Ovary (tissue), 9 donors: ENCODE measurements around the gene EXT2. TPM values are rescaled to one million over a fixed set of nuclear protein-coding genes. Genes with fewer than 3 reads are reported as not detected.

Experiments
- DNase-seq, 5 donors: peaks; one replicate each; pipeline ENCODE4 v3.0.0-alpha.2; 2019 to 2020
- H3K27ac ChIP-seq, 2 donors: fragments of 200-600 bp; one replicate each; pipeline versions ENCODE4 v1.5.1 to v1.8.0; 2019 to 2022
- H3K27me3 ChIP-seq: fragments of 200-600 bp; one replicate; pipeline ENCODE4 v1.8.0; 2022
- H3K36me3 ChIP-seq: fragments of 200-600 bp; sonication (generic); one replicate; pipeline ENCODE4 v1.5.1; 2019
- H3K4me1 ChIP-seq: one replicate; pipeline ENCODE4 v1.8.1; 2013; ENCODE audit warnings: mild to moderate bottlenecking, moderate library complexity; ENCODE audit not compliant: insufficient read depth
- H3K4me3 ChIP-seq: fragments of 200-600 bp; sonication (generic); one replicate; pipeline ENCODE4 v1.5.1; 2017
- H3K9me3 ChIP-seq, 2 donors: fragments of 200-600 bp in 1 of 2; sonication (generic) in 1 of 2; one replicate each; pipeline versions ENCODE4 v1.5.1 to v1.8.1; 2013 to 2019; ENCODE audit warnings: mild to moderate bottlenecking in 1 of 2, moderate library complexity in 1 of 2
- EP300 ChIP-seq: sonication (generic); formaldehyde crosslinking; IDR thresholded peaks from one replicate; pipeline ENCODE4 v1.6.1; 2017; ENCODE audit warnings: antibody characterized with exemption
- POLR2A ChIP-seq: fragments of 450-650 bp; IDR thresholded peaks from one replicate; pipeline ENCODE4 v1.6.1; 2017; ENCODE audit warnings: antibody characterized with exemption, mild to moderate bottlenecking, moderate library complexity
- WGBS, 3 donors: extraction: QIAGEN DNeasy Blood & Tissue Kit in 1 of 3; methylation state at CpG; one replicate each; pipeline versions ENCODE4 v1.1.5 to v1.1.7; 2013 to 2017; 5-methylcytosine and 5-hydroxymethylcytosine counted together
- intact Hi-C, 4 donors: fragments of 100-400 bp; cut with DNase I; formaldehyde crosslinking; loops; one replicate each; pipeline versions ENCODE4 v1.11.0 to v1.15.1; 2022 to 2023
- polyA plus RNA-seq, 2 donors: library from polyadenylated mRNA; stranded (reverse); fragments of 200-250 nt in 1 of 2; fragments of 350-450 nt in 1 of 2; fragmentation: Illumina TruSeq in 1 of 2; extraction: RNeasy Lipid Tissue Mini Kit (QIAGEN cat#74804) in 1 of 2; gene quantifications; one replicate each; pipeline ENCODE4 v1.2.3, GENCODE V29; 2013 to 2014
- total RNA-seq, 7 donors: library from RNA; depleted of rRNA in 2 of 7; stranded (reverse); fragments of >200 nt in 2 of 7; fragmentation: NEBNext Ultra II Directional in 3 of 7; extraction: Animal tissue kit (Norgen Biotek cat#: 25700) in 3 of 7; gene quantifications; one replicate each; pipeline versions ENCODE4 v1.1.0 to v1.2.4, GENCODE V29; 2016 to 2023
- TF ChIP-seq, protein P1 (sequence below), 3 donors: fragments of 450-650 bp in 2 of 3; fragments of 200-600 bp in 1 of 3; IDR thresholded peaks; one replicate each; pipeline versions ENCODE4 v1.5.1 to v1.8.0; 2016 to 2022; ENCODE audit warnings: antibody characterized with exemption in 3 of 3, mild to moderate bottlenecking in 1 of 3
- donor health status: DM: no; HTN: no; CAD: no; lungs with moderate emphysema.
- donor health status: DM: no; HTN: no; CAD: no.
- donor health status: Bipolar disorder and iron deficiency.
- donor health status: DM: yes; HTN: yes; CAD: no.
- donor health status: DM: no; HTN: no; CAD: no.
- donor health status: DM: yes; HTN: yes; CAD: no.

EXT2 gene
- total and polyA plus RNA-seq, 9 donors: 38.0 to 88.8 (median 47.1) TPM

DNA sequence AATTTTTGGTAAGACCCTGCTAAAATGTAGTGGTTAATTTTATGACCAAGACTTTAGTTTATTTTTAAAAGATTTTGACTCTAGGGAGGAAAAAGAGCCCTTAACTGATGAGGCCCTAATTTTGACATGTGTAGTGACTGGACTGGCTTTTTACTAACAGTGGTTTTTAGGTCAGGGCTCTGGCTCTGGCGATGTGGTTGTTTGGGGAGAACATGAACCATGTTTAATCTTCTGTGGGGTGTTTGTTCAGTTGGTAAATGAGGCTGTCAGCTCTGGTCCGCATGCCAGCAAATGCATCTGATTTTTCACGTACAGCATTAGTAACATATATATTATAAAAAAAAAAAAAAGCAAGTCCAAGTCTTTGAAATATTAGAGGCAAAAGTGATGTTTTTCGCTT lies 104.3 kb downstream of the EXT2 start:
- intact Hi-C loops: no loop called here
- H3K36me3 ChIP-seq: no peaks in the 10 kb centered on the region

DNA sequence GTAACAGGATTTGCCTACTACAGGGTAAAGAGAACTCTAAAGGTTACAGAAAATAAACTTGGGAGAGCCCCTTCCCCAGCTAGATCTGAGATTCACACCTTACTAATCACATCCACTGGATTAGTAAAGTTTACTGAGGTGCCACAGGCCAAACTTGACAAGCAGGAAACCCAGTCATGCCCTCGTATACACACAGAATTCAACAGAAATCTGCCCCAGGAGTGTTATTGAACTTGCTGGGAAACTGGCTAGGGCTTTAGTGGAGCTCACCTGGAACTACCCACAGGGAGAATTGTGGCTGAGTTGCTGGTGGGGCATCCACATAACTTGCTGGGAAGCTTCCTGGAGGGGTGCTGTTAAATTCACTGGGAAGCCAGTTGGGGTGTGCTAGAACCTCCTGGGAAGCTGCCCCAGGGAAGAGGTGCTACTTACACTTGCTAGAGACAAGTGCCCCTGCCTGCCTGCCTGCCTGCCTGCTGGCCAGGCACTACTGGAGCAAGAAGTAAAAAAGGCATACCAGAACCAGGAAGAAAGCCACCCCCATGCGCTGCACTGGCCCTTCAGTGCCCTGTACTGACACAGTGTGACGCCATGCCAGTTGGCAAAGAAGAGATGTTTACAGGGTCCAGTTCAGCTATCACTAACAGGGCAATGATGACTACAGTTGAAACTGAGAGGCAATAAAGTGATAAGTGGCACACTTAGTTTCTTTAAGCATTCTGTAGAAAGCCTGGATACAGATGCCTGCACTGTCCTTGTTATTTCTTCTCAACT lies 108.0 kb downstream of the EXT2 start:
- Histone ChIP-seq H3K4me1 (no peaks in the 10 kb centered on the region), H3K36me3 (no peaks in the 10 kb centered on the region), H3K27ac (no peak overlapping the region), H3K27me3 (no peaks in the 10 kb centered on the region), H3K4me3 (no peak overlapping the region), H3K9me3 (no peaks in the 10 kb centered on the region)
- intact Hi-C loops: no loop called here
- 92 to 96% (median 95%) methylated on average over 3 of the region's 3 CpGs for WGBS, 3 donors
- no peak for DNase-seq
- no peak for TF ChIP-seq EP300
- no peak for TF ChIP-seq POLR2A
- TF ChIP-seq, protein P1, sequence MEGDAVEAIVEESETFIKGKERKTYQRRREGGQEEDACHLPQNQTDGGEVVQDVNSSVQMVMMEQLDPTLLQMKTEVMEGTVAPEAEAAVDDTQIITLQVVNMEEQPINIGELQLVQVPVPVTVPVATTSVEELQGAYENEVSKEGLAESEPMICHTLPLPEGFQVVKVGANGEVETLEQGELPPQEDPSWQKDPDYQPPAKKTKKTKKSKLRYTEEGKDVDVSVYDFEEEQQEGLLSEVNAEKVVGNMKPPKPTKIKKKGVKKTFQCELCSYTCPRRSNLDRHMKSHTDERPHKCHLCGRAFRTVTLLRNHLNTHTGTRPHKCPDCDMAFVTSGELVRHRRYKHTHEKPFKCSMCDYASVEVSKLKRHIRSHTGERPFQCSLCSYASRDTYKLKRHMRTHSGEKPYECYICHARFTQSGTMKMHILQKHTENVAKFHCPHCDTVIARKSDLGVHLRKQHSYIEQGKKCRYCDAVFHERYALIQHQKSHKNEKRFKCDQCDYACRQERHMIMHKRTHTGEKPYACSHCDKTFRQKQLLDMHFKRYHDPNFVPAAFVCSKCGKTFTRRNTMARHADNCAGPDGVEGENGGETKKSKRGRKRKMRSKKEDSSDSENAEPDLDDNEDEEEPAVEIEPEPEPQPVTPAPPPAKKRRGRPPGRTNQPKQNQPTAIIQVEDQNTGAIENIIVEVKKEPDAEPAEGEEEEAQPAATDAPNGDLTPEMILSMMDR (IDR thresholded peaks at IDR 0.05): no peak

More for the DNA sequence above, 104.3 kb downstream of the EXT2 start:
- Histone ChIP-seq H3K27ac (no peak overlapping the region), H3K27me3 (no peaks in the 10 kb centered on the region), H3K9me3 (no peaks in the 10 kb centered on the region), H3K4me1 (peaks cover 1% of the 10 kb centered on the region), H3K4me3 (no peak overlapping the region)
- TF ChIP-seq POLR2A (no peak), EP300 (no peak)
- TF ChIP-seq, protein P1 (IDR thresholded peaks at IDR 0.05): no peak
- DNase-seq: no peak
- WGBS, 3 donors: 73 to 83% (median 75%) methylated on average over 4 of the region's 4 CpGs

DNA sequence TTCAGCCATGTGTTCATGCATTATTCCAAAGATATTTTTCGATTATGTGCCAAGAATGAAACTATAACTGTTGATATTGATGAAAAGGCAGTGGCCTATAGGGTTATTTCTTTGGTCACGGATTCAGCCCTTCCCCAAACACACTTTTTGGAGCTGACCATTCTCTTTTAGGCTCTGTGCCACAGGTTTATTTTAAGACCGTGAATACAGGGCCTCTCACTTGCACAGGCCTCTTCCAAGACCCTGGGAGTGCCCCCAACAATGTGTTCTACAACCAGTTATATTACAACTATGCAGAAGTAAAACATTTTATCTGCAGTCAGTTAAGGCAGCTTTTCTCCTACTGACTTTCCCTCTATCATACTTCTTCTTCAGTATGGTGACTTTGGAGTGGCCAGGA lies 109.9 kb downstream of the EXT2 start:
- intact Hi-C loops: no loop called here
- Histone ChIP-seq H3K36me3 (no peaks in the 10 kb centered on the region), H3K4me1 (no peaks in the 10 kb centered on the region), H3K27ac (no peak overlapping the region), H3K27me3 (no peaks in the 10 kb centered on the region), H3K9me3 (no peaks in the 10 kb centered on the region), H3K4me3 (no peak overlapping the region)
- TF ChIP-seq, protein P1 (IDR thresholded peaks at IDR 0.05): no peak
- TF ChIP-seq EP300: no peak
- no peak for DNase-seq
- 56 to 70% (median 63%) methylated on average over 3 of the region's 3 CpGs for WGBS, 3 donors

DNA sequence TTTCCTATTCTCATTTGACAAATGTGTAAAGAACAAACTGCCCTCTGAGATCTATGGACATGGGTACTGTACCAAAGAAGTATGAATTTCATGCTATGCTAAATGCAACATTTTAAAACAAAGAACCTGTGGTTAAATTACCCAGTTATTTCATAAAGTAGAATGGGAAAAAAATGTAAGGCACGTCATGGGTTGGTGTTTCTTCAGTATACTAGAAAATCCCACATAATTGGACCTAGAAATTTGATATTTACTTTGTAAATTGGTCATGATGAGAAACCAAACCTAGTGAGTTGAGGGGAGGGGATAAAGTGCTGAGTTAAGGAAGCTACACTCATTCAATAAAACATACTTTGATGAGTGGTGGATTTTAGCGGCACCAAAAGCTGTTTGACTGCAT lies 110.4 kb downstream of the EXT2 start:
- WGBS, 3 donors: 95 to 98% (median 96%) methylated on average over 2 of the region's 2 CpGs
- TF ChIP-seq, protein P1 (IDR thresholded peaks at IDR 0.05): no peak
- TF ChIP-seq EP300 (no peak), POLR2A (no peak)
- Histone ChIP-seq H3K9me3 (no peaks in the 10 kb centered on the region), H3K27me3 (no peaks in the 10 kb centered on the region), H3K27ac (no peak overlapping the region), H3K36me3 (no peaks in the 10 kb centered on the region), H3K4me3 (no peak overlapping the region), H3K4me1 (no peaks in the 10 kb centered on the region)
- DNase-seq: no peak
- intact Hi-C loops: no loop called here
